Mesodermal cell (in vitro differentiated cells): Measurements from ENCODE around the gene SERPINA5.

Experiments used
- H3K27ac ChIP-seq: 2 replicates; pipeline ENCODE4 v1.7.0; 2013; ENCODE audit warnings: mild to moderate bottlenecking, low read depth, low read length, moderate library complexity; ENCODE audit not compliant: severe bottlenecking
- H3K36me3 ChIP-seq: 2 replicates; pipeline ENCODE4 v1.7.1; 2013; ENCODE audit warnings: mild to moderate bottlenecking, low read length, moderate library complexity; ENCODE audit not compliant: control insufficient read depth, insufficient read depth
- H3K4me1 ChIP-seq: one replicate; pipeline ENCODE4 v1.7.1; 2013; ENCODE audit warnings: mild to moderate bottlenecking, low read length; ENCODE audit not compliant: insufficient read depth, control insufficient read depth, poor library complexity, severe bottlenecking
- H3K4me3 ChIP-seq: 2 replicates; pipeline ENCODE4 v1.7.0; 2013; ENCODE audit warnings: low read length, control low read depth, mild to moderate bottlenecking; ENCODE audit not compliant: insufficient read depth, poor library complexity, severe bottlenecking; ENCODE audit errors: extremely low read depth
- H3K9me3 ChIP-seq: 2 replicates; pipeline ENCODE4 v1.7.1; 2013; ENCODE audit warnings: mild to moderate bottlenecking, low read length, moderate library complexity; ENCODE audit not compliant: control insufficient read depth
- WGBS, 2 experiments: methylation state at CpG; one replicate each; pipeline ENCODE4 v1.1.5; 2013; ENCODE audit warnings: missing lambda C conversion rate in 2 of 2; ENCODE audit not compliant: insufficient coverage in 2 of 2; 5-methylcytosine and 5-hydroxymethylcytosine counted together

Gene SERPINA5

GRCh38 chr14:94593376-94593748, 12.1 kb downstream of the SERPINA5 start:
- WGBS, 2 experiments, result 90% methylated on average over 2 of the region's 3 CpGs; no CpG with 5 or more reads in 1 of the 2 experiments

DNA sequence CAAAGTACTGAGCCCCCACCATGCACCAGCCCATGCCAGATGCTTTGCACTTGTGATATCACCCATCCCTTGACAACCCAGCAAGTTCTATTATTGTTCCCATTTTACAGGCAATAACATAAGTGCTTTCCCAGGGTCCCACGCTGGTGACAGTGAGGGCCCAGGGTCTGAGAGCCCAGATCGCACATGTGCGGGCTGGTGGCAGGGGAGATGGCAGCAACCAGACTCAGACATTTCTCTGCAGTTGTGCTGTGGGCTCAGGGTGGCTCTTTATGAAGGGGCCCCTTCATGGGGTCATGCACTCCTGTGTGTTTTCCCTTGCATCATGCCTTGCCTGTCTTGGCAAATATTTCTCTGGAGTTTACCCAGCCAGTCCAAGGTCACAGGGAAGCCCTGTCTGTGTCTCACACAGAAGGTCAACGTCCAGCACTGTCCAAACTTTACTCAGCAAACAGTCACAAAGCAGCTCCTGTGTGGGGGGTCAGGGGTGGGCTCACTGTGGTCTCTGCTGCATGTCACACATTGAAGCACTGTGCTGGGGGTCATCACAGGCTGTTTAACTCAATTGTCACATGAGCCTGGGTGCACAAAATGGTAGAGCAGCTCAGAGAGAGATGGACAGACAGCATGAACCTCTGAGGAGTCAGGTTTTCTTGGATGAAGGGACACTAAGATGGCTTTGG, 12.7 kb downstream of the SERPINA5 start:
- Histone ChIP-seq H3K36me3 (no peaks in the 10 kb centered on the region), H3K27ac (no peak overlapping the region), H3K4me3 (no peak overlapping the region), H3K4me1 (peaks cover 5% of the 10 kb centered on the region), H3K9me3 (no peaks in the 10 kb centered on the region)
- 85 to 97% methylated on average over 3 to 4 of the region's 4 CpGs for WGBS, 2 experiments

More at GRCh38 chr14:94593376-94593748, 12.1 kb downstream of the SERPINA5 start:
- Histone ChIP-seq H3K4me1 (no peaks in the 10 kb centered on the region), H3K36me3 (no peaks in the 10 kb centered on the region), H3K9me3 (no peaks in the 10 kb centered on the region), H3K4me3 (no peak overlapping the region), H3K27ac (no peak overlapping the region)

DNA sequence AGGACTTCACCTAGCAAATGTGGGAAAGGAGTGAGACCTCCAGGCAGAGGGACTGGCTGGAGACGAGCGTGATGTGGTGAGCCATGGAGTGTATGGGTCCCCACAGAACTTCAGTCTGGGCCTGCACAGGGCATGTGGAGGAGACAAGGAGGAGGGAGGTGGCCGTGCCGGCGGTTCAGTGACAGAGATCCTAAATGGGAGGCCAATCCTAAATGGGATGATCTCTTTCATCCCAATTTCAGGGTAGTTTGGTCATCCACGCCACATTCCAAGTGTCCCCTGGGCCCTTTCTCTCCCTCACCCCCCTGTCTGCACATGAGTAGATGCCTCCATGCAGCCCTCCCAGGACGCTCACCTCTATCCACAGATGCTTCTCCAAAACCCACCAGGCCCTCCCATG, 13.2 kb downstream of the SERPINA5 start:
- no peaks in the 10 kb centered on the region for H3K9me3 ChIP-seq
- H3K27ac ChIP-seq, result no peak overlapping the region
- 84 to 93% methylated on average over 6 to 7 of the region's 7 CpGs for WGBS, 2 experiments
- H3K4me3 ChIP-seq, result no peak overlapping the region
- peaks cover 11% of the 10 kb centered on the region for H3K4me1 ChIP-seq
- H3K36me3 ChIP-seq, result no peaks in the 10 kb centered on the region

GRCh38 chr14:94595912-94596311, 14.7 kb downstream of the SERPINA5 start:
- no peak overlapping the region for H3K4me3 ChIP-seq
- 40 to 79% methylated on average over 1 to 2 of the region's 2 CpGs for WGBS, 2 experiments
- no peaks in the 10 kb centered on the region for H3K36me3 ChIP-seq
- H3K4me1 ChIP-seq, result peaks cover 16% of the 10 kb centered on the region
- H3K27ac ChIP-seq, result no peak overlapping the region
- no peaks in the 10 kb centered on the region for H3K9me3 ChIP-seq

- no peaks in the 10 kb centered on the region for H3K36me3 ChIP-seq
- no peak overlapping the region for H3K27ac ChIP-seq
- no peaks in the 10 kb centered on the region for H3K9me3 ChIP-seq
- peaks cover 18% of the 10 kb centered on the region for H3K4me1 ChIP-seq
- 78 to 90% methylated on average over 5 to 9 of the region's 9 CpGs for WGBS, 2 experiments
- no peak overlapping the region for H3K4me3 ChIP-seq
Observed at GRCh38 chr14:94596361-94596760, 15.1 kb downstream of the SERPINA5 start.

- no peaks in the 10 kb centered on the region for H3K36me3 ChIP-seq
- H3K4me1 ChIP-seq, result peaks cover 27% of the 10 kb centered on the region
- H3K27ac ChIP-seq, result no peak overlapping the region
- H3K9me3 ChIP-seq, result no peaks in the 10 kb centered on the region
- no peak overlapping the region for H3K4me3 ChIP-seq
- 76 to 98% methylated on average over 3 to 5 of the region's 5 CpGs for WGBS, 2 experiments
Observed at GRCh38 chr14:94597788-94598187, 16.6 kb downstream of the SERPINA5 start.

GRCh38 chr14:94598506-94598815, 17.2 kb downstream of the SERPINA5 start:
- H3K4me3 ChIP-seq, result no peak overlapping the region
- no peaks in the 10 kb centered on the region for H3K36me3 ChIP-seq
- H3K4me1 ChIP-seq, result peaks cover 27% of the 10 kb centered on the region
- H3K9me3 ChIP-seq, result no peaks in the 10 kb centered on the region
- 89 to 90% methylated on average over 3 to 7 of the region's 7 CpGs for WGBS, 2 experiments
- H3K27ac ChIP-seq, result peak overlapping the region; percentile 90

GRCh38 chr14:94598816-94599655, 17.8 kb downstream of the SERPINA5 start:
- Histone ChIP-seq H3K27ac (peak overlapping the region; percentile 90), H3K4me3 (no peak overlapping the region), H3K4me1 (peaks cover 27% of the 10 kb centered on the region), H3K36me3 (no peaks in the 10 kb centered on the region), H3K9me3 (no peaks in the 10 kb centered on the region)
- WGBS, 2 experiments, result 73 to 78% methylated on average over 9 to 10 of the region's 11 CpGs

DNA sequence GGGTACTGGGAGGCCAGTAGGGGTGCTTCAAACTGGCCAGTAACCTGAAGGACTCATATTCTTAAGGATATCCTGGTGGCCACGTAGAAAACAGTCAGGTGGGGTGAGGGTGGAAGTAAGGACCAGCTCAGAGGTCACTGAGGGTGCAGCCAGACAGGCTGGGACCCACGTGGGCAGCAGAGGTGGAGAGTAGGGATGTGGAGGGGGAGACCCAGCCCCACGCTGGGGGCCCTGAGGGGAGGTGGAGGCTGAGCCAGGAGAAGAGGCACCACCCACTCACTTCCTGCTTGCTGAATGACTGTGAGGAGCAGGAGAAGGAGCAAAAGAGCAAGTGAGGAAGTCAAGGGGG, 18.4 kb downstream of the SERPINA5 start:
- Histone ChIP-seq H3K36me3 (no peaks in the 10 kb centered on the region), H3K4me1 (peaks cover 27% of the 10 kb centered on the region), H3K27ac (peak overlapping the region; percentile 90), H3K9me3 (no peaks in the 10 kb centered on the region), H3K4me3 (no peak overlapping the region)
- WGBS, 2 experiments, result 75 to 94% methylated on average over 1 to 3 of the region's 3 CpGs

DNA sequence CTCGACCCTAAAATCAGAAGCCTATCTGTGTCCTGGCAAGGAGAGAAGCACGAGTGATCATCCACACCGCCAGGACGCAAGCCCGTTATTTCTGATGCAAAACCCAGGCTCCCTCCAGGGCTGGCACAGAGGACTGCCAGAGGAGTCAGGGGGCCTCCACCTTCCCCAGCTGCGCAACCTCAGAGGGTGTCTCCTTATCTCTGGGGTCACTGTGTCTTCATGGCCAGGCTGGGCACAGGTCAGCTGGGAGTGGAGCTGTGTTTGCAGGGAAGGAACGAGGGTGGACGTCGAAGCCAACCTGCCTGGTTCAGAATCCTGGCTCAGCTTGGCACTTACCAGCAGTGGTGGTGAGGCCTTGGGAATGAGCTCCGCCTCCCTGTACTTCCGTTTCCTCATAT, 18.9 kb downstream of the SERPINA5 start:
- peaks cover 27% of the 10 kb centered on the region for H3K4me1 ChIP-seq
- no peaks in the 10 kb centered on the region for H3K9me3 ChIP-seq
- WGBS, 2 experiments, result 86 to 89% methylated on average over 10 to 11 of the region's 11 CpGs
- no peak overlapping the region for H3K4me3 ChIP-seq
- H3K27ac ChIP-seq, result peak overlapping the region; percentile 94
- H3K36me3 ChIP-seq, result no peaks in the 10 kb centered on the region

- Histone ChIP-seq H3K4me1 (peaks cover 27% of the 10 kb centered on the region), H3K4me3 (no peak overlapping the region), H3K9me3 (no peaks in the 10 kb centered on the region), H3K27ac (peak overlapping the region; percentile 82), H3K36me3 (no peaks in the 10 kb centered on the region)
- 53 to 66% methylated on average over 6 of the region's 6 CpGs for WGBS, 2 experiments
Observed at GRCh38 chr14:94601884-94602391, 20.7 kb downstream of the SERPINA5 start.
